ENCODE data around the gene RYR3.

GRCh38 chr15:33454996-33455395 is 144.2 kb downstream of the RYR3 start:
- no peak for TF ChIP-seq CTCF (IDR thresholded peaks at IDR 0.05)
- TF ChIP-seq ZFX (IDR thresholded peaks at IDR 0.05; ENCODE audit: borderline replicate concordance): no peak
